Liver (tissue), 9 donors: Measurements from ENCODE around the gene RCAN2. TPM values are rescaled to one million over a fixed set of nuclear protein-coding genes. Genes with fewer than 3 reads are reported as not detected.

Source experiments
- DNase-seq: peaks from one replicate; pipeline ENCODE4 v3.0.0-alpha.2; 2017; ENCODE audit warnings: low spot score
- H3K27ac ChIP-seq, 2 donors: one replicate each; pipeline ENCODE4 v1.7.0; 2013; ENCODE audit warnings: inconsistent platforms in 2 of 2, low read length in 2 of 2, control low read depth in 1 of 2, low read depth in 1 of 2, mild to moderate bottlenecking in 1 of 2
- H3K27me3 ChIP-seq, 4 donors: one replicate each; pipeline versions ENCODE4 v1.6.1 to v1.7.0; 2013; ENCODE audit warnings: low read length in 3 of 4, inconsistent platforms in 1 of 4, mild to moderate bottlenecking in 1 of 4, moderate library complexity in 1 of 4; ENCODE audit not compliant: control insufficient read depth in 4 of 4, insufficient read depth in 4 of 4
- H3K36me3 ChIP-seq, 4 donors: one replicate each; pipeline versions ENCODE4 v1.6.1 to v1.7.0; 2013; ENCODE audit warnings: low read length in 3 of 4, mild to moderate bottlenecking in 3 of 4, low read depth in 1 of 4, moderate library complexity in 1 of 4; ENCODE audit not compliant: control insufficient read depth in 4 of 4, insufficient read depth in 3 of 4
- H3K4me1 ChIP-seq, 4 donors: one replicate each; pipeline versions ENCODE4 v1.6.1 to v1.7.0; 2013; ENCODE audit warnings: low read length in 3 of 4, mild to moderate bottlenecking in 3 of 4, moderate library complexity in 1 of 4; ENCODE audit not compliant: control insufficient read depth in 4 of 4, insufficient read depth in 4 of 4
- H3K4me3 ChIP-seq, 3 donors: one replicate each; pipeline versions ENCODE4 v1.6.1 to v1.7.0; 2013; ENCODE audit warnings: low read length in 3 of 3, control low read depth in 1 of 3, low read depth in 1 of 3, mild to moderate bottlenecking in 1 of 3
- H3K9ac ChIP-seq, 2 donors: one replicate each; pipeline ENCODE4 v1.7.0; 2013; ENCODE audit warnings: low read length in 2 of 2, mild to moderate bottlenecking in 2 of 2, moderate library complexity in 2 of 2, control low read depth in 1 of 2, low read depth in 1 of 2
- H3K9me3 ChIP-seq, 4 donors: one replicate each; pipeline versions ENCODE4 v1.6.1 to v1.7.0; 2013; ENCODE audit warnings: low read length in 3 of 4; ENCODE audit not compliant: control insufficient read depth in 4 of 4
- CTCF ChIP-seq: fragments of 150-350 bp; IDR thresholded peaks from 2 replicates; pipeline ENCODE4 v1.5.1; 2017; ENCODE audit warnings: improper control_type of control experiment, low read depth, low read length; ENCODE audit not compliant: missing input control
- EGR1 ChIP-seq, 2 donors: IDR thresholded peaks; 2 replicates each; pipeline ENCODE4 v1.6.1; 2016 to 2018; ENCODE audit warnings: antibody characterized with exemption in 2 of 2, low read depth in 2 of 2
- GABPA ChIP-seq, 2 donors: IDR thresholded peaks in 1 of 2; conservative IDR thresholded peaks in 1 of 2; 2 replicates each; pipeline ENCODE4 v1.6.1; 2016; ENCODE audit warnings: antibody characterized with exemption in 2 of 2, mild to moderate bottlenecking in 1 of 2, moderate library complexity in 1 of 2
- HNF4A ChIP-seq, 2 donors: conservative IDR thresholded peaks; 2 replicates each; pipeline ENCODE4 v1.6.1; 2016; ENCODE audit warnings: antibody characterized with exemption in 2 of 2, mild to moderate bottlenecking in 2 of 2
- JUND ChIP-seq, 2 donors: IDR thresholded peaks; 2 replicates each; pipeline ENCODE4 v1.6.1; 2016; ENCODE audit warnings: antibody characterized with exemption in 2 of 2
- MAX ChIP-seq: IDR thresholded peaks from 2 replicates; pipeline ENCODE4 v1.6.1; 2016; ENCODE audit warnings: antibody characterized with exemption
- NR2F2 ChIP-seq: IDR thresholded peaks from 2 replicates; pipeline ENCODE4 v1.6.1; 2016; ENCODE audit warnings: antibody characterized with exemption
- RAD21 ChIP-seq, 2 donors: IDR thresholded peaks; 2 replicates each; pipeline ENCODE4 v1.6.1; 2016; ENCODE audit warnings: antibody characterized with exemption in 2 of 2, mild to moderate bottlenecking in 2 of 2
- REST ChIP-seq: IDR thresholded peaks from 2 replicates; pipeline ENCODE4 v1.6.1; 2016; ENCODE audit warnings: antibody characterized with exemption, mild to moderate bottlenecking
- RXRA ChIP-seq, 2 donors: IDR thresholded peaks; 2 replicates each; pipeline ENCODE4 v1.6.1; 2017 to 2018; ENCODE audit warnings: antibody characterized with exemption in 2 of 2, mild to moderate bottlenecking in 1 of 2
- SP1 ChIP-seq: IDR thresholded peaks from 2 replicates; pipeline ENCODE4 v1.6.1; 2018; ENCODE audit warnings: antibody characterized with exemption, mild to moderate bottlenecking
- TAF1 ChIP-seq: conservative IDR thresholded peaks from 2 replicates; pipeline ENCODE4 v1.6.1; 2016; ENCODE audit warnings: antibody characterized with exemption, mild to moderate bottlenecking
- YY1 ChIP-seq: IDR thresholded peaks from 2 replicates; pipeline ENCODE4 v1.6.1; 2016; ENCODE audit warnings: antibody characterized with exemption, mild to moderate bottlenecking
- WGBS: extraction: QIAGEN DNeasy Blood & Tissue Kit; methylation state at CpG from one replicate; pipeline ENCODE4 v1.1.7; 2013; 5-methylcytosine and 5-hydroxymethylcytosine counted together
- polyA plus RNA-seq, 2 donors: library from polyadenylated mRNA; stranded (reverse) in 1 of 2; unstranded in 1 of 2; fragments of 200-250 nt in 1 of 2; fragments of >200 nt in 1 of 2; fragmentation: Nextera tagmentation in 1 of 2; extraction: Ambion mirVana in 1 of 2; gene quantifications; one replicate each; pipeline versions ENCODE4 v1.2.1 to v1.2.3, GENCODE V29; 2013 to 2015
- total RNA-seq, 2 donors: library from RNA; depleted of rRNA; stranded (reverse); fragments of >200 nt; gene quantifications; one replicate each; pipeline ENCODE4 v1.2.3, GENCODE V29; 2014
- donor health status: healthy.
- donor health status: healthy.
- donor health status: healthy.
- donor health status: healthy.
- donor health status: healthy.

The RCAN2 gene
- total and polyA plus RNA-seq, 4 donors, result 0.19 to 8.2 (median 2.4) TPM

- WGBS, result 80% methylated on average over 2 of the region's 2 CpGs
- Histone ChIP-seq H3K27ac (no peak overlapping the region), H3K36me3 (no peaks in the 10 kb centered on the region), H3K9ac (no peak overlapping the region), H3K4me3 (no peak overlapping the region), H3K4me1 (no peaks in the 10 kb centered on the region), H3K27me3 (no peaks in the 10 kb centered on the region), H3K9me3 (peaks cover 0 to 1% (median 0%) of the 10 kb centered on the region in 4 donors)
- TF ChIP-seq GABPA (IDR thresholded peaks at IDR 0.05 in 1 of 2, conservative IDR thresholded peaks at IDR 0.05 in 1 of 2), result no peak
- no peak for TF ChIP-seq NR2F2
- no peak for TF ChIP-seq REST
- no peak for TF ChIP-seq RAD21 (IDR thresholded peaks at IDR 0.05)
- TF ChIP-seq RXRA (IDR thresholded peaks at IDR 0.05), result no peak
- no peak for TF ChIP-seq HNF4A (conservative IDR thresholded peaks at IDR 0.05)
- TF ChIP-seq YY1, result no peak
- TF ChIP-seq EGR1 (IDR thresholded peaks at IDR 0.05; ENCODE audit: low read depth in 2 of 2), result no peak
- no peak for TF ChIP-seq MAX
- no peak for DNase-seq
Measured at GRCh38 chr6:46440141-46440540, 51.1 kb downstream of the RCAN2 start.

GRCh38 chr6:46438245-46438644, 53.0 kb downstream of the RCAN2 start:
- H3K4me1 ChIP-seq, result no peaks in the 10 kb centered on the region
- no peaks in the 10 kb centered on the region for H3K27me3 ChIP-seq
- no peak for DNase-seq
- H3K9ac ChIP-seq, result no peak overlapping the region
- no peak overlapping the region for H3K27ac ChIP-seq
- no peak overlapping the region for H3K4me3 ChIP-seq
- WGBS, result 94% methylated on average over 4 of the region's 4 CpGs
- H3K36me3 ChIP-seq, result no peaks in the 10 kb centered on the region
- TF ChIP-seq JUND (IDR thresholded peaks at IDR 0.05) (no peak), CTCF (no peak), MAX (no peak), RXRA (IDR thresholded peaks at IDR 0.05) (no peak), SP1 (no peak), HNF4A (conservative IDR thresholded peaks at IDR 0.05) (no peak), TAF1 (no peak)
- H3K9me3 ChIP-seq, result no peaks in the 10 kb centered on the region
